Brain pericyte (primary cell): ENCODE data around the gene NTRK2.

Source experiments
- DNase-seq: peaks from one replicate; pipeline ENCODE4 v3.0.0-alpha.2; 2012; ENCODE audit warnings: low read depth, low spot score

The NTRK2 gene

DNA sequence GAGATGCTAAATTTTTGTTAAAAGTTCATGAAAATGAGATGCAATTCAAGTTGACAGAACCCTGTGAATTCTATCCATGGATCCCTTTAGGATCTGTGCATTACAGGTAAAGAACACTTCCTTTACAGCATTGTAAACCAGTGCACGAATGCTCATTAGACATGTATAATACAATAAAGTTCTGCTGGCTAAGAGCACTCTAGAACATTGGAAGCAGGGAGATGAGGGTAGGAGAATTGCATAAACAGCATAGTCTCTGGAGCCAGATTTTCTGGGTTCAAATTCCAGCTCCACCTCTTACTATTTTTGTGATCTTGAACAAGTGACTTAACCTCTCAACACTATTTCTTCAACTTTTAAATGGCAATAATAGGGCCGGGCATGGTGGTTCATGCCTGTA is 300.2 kb downstream of the NTRK2 start:
- no peak for DNase-seq

DNA sequence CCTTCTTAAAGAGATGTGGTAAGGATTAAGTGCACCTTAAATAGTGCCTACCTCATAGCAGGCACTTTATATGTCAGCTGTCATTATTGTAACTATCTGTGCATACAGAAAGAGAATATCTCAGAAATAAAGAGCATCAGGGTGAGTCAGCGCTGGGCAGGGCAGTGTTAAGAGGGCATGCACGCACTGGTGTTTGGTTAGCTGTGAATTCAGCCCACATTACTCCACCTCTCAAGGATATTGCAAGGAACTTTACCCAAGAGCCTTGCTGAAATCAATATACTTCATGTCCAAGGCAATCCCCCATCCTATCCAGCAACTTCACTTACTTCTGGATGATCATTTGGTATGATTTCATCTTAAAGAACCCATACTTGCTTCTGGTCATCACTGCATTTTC is 300.9 kb downstream of the NTRK2 start:
- DNase-seq, result no peak

DNA sequence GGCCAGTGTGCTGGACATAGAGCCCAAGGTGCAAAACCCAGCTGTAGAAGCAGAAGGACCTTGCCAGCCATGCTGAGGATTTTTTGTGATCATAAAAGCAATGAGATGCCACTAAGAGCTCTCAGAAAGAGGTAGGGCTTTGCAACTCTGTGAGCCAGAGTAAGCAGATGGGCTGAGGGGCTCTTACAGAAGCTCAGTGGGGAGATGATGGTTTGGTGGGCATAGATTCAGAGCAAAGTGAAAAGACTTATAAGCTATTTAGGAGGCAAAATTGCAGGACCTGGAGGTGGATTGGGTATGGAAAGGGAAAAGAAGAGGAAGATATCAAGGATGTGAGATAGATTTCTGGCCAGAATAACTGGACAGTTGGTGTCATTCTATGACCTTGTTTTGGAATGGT is 302.0 kb downstream of the NTRK2 start:
- no peak for DNase-seq

DNA sequence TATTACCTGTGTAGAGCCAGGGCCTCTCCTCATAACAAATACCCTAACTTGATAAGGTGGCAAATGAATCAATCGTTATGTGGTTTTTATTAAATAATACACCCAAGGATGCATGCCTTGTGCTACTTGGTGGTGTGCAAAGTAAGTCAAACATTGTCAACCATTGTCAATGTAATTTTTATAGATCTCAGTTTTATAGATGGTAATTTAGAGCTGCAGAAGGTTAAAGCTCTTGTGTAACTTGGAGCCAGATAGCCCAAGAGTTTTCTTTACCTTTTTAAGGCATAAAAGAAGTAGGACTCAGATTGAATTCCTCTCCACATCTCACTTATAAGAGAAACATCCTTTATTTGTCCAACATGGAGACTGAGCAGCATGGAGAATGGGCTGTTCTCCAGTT is 304.7 kb downstream of the NTRK2 start:
- DNase-seq, result no peak

DNA sequence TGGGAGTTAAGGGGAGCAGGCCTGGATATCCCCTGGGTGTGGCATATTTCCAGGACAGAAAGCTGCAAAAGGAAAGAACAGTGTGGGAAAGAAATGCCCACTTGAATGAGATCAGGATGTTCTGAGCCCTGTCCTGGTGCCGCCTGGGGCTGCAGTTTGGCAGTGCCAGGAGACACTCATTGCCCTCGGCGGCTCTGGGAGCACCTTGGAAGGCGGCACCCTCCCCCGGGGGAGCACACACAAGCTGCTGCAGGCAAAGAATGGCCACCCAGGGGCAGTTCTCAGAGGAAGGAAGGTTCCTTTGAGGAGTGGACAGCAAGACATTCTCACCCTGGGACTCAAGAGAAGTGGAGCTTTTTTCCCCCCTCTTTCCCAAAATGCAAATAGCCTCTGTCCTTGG is 305.3 kb downstream of the NTRK2 start:
- no peak for DNase-seq

DNA sequence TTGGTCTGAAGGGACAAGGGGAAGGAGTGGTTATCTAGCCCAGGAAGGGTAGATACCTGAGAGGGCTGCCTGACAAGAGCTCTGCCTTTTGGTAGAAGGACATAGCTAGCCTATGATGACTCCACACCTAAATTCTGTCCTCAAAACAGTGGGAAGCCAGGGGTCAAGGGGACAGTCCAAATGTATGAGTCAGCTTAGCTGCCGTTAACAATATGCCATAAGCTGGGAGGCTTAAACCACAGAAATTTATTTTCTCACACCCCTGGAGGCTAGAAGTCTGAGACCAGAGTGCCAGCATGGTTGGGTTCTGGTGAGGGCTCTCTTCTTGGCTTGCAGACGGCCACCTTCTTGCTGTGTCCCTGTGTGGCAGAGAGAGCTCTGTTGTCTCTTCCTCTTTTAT is 306.4 kb downstream of the NTRK2 start:
- DNase-seq, result no peak

DNA sequence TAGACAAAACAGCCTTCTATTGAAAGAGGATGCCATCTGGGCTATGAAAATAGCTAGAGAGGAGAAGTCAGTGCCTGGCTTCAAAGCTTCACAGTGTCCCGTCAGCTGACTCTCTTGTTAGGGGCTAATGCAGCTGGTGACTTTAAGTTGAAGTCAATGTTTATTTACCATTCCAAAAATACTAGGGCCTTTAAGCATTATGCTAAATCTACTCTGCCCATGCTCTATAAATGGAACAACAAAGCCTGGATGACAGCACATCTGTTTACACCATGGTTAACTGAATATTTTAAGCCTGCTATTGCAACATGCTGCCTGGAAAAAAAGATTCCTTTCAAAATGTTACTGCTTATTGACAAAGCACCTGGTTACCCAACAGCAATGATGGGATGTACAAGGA is 309.1 kb downstream of the NTRK2 start:
- no peak for DNase-seq

DNA sequence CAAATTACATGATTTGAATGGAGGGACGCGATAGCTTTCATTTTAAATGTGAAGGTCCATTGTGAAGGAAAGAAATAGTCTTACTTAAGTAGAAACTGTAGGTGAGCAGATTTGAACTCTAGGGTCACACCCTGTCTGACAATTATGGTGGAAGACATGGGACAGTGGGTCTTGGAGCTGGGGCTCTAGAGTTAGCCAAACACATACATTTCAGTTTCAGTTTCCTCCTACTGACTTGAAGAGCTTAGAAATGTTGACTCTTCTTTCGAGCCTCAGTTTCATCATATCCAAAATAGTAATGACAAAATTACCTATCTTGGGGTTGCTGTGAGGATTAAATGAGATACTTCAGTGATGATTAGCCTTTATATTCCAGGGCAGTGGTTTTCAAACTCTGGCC is 314.2 kb downstream of the NTRK2 start:
- DNase-seq, result no peak

DNA sequence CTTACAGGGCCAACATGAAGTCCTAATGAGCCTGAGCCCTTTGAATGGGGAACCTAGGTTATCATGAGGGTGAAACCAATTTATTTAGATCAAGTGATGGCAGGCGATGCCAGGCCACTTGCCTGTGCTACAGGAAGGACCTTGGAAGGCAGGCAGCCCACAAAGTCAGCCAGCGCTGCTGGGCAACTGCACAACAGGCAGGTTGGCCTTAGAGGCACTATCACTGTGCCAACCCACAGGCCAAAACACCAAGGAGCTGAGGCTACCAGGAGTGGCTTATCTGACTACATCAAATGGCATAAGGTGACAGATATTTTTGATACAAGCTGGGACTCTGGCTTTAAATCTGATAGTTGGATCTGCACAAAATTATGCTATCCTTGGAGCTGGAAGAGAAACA is 319.1 kb downstream of the NTRK2 start:
- no peak for DNase-seq

DNA sequence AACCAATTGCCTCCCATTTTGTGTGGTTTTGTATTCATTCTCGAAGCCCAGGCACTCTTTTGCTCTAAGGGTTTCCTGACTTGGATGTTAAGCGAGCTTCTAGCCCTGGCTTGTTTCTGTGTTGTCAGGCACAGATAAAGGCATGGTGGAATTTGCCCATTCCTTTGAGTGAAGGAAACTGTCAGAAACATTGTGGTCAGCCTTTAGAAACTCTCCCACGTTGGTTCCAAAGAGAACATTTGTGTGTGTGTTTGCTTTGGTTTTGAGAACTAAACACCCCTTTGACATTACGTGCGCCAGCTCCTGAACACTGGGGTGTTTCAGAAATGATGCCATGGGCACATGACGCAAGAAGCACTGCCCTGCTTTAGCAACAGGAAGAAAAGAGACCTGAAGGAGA is 320.9 kb downstream of the NTRK2 start:
- no peak for DNase-seq

DNA sequence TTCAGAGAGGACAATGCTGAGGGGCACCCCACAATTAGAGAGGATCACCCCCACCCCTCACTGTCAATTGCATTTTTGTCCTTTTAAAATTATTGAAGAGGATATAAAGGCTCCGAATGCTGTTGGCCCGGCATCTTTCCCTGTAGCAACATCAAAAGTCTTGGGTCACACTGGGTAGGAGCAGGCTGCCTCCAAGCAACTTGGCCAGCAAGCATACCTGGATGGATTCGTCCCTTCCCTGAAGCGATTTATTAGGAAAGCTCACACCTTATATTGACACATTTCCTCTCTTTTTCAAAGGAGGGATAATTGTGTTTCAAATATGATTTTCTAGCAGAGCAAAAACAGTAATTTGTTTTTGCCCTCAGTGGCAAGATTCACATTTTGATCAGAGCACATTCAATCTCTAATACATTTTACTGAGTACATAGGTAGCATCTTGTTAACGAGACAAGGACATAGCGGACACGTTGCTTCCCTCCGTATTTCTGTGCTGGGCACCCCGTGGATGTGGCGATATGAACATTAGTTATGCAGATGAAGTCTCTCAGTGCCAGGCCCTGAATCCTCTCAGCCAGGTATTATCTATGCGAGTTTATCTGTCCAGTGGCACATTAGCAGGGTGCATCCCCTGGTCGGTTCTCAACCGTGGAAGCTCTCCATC is 321.5 kb downstream of the NTRK2 start:
- DNase-seq, result no peak

DNA sequence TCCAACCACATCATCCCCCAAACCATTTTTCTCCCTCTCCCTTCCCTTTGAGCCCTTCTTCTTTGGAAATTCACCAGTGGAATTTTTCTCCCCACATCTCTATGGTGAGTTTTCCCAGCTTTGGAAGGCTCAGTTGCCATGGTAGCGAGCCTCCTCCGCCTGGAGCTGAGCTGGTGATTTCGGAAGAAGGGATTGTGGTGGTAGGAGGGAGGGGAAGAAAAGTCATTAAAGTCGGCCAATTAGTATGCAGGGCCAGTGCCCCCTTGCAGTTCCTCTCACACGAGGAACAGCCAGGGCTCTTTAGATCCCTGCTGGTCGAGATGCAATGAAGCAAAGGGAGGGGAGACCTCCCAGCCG is 322.0 kb downstream of the NTRK2 start:
- DNase-seq, result no peak

DNA sequence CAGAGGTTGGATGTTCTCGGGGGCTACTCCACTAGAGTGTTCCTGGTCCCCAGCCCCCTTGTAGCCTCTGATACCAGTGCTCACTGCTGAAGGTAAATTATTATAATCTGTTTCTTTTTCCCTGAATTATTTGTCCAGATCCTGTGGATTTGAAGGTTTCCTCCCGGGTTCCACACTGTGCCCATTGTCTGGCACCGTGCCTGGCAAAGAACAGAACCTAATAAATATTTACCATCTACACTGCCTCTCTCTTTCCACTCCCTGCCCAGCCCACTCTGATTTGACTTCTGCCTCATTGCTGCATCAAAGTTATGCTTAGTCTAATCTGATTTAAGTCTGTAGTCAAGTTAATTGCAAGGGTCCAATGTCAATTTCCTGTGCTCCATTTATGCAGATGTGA is 322.9 kb downstream of the NTRK2 start:
- no peak for DNase-seq

DNA sequence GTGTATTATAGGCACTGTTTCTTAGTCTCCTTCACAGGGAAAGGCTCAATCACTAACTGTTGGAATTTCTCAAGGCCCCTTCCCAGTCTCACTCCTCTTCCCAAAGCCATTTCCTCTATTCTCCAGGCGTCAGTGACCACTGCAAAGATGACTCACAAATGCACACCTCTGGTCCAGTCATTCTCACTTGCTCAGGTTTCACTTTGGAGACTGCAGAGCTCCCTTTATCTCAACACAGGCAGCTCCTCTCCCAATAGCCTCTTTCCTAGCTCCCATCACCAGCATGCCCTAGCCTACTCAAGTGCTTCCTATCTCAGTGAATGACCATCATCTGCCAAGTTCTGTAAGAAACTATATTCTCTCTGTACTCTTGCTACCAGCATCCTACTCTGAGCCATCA is 323.6 kb downstream of the NTRK2 start:
- no peak for DNase-seq

DNA sequence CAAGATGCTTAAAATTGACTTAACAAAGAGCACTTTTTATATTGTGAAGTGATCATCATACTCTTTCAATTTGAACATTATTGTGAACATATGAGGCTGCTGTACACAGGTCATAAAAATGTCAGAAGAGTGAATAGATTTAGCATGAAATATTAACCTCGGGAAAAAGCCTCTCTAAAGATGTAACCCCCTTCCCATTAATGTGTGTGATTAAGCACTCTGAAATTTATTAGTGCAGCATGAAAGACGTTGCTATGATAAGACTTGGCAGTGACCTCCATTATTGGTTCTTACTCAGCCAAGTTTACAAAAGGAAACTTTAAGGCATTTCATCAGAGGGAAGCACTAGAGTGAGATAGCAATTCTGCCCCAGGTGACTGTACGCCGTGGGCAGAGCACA is 326.5 kb downstream of the NTRK2 start:
- DNase-seq, result no peak

DNA sequence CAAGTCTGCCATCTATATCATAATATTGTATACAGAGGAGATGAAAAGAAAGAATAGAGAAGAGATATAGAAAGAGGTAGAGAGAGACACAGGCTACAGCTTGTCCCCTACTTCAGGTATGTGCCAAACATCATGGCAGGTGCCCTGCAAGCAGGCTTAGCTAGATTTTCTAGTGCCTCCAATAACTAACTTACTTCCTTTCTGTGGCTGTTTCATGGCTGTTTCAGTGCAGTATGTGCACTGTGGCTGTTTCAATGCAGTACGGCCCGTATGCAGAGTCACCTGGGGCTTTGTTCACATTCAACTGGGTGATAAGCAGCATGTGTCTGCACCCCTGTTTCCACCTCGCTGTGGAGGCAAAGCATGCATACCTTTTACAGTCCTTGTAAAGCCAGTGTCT is 327.2 kb downstream of the NTRK2 start:
- DNase-seq, result no peak

DNA sequence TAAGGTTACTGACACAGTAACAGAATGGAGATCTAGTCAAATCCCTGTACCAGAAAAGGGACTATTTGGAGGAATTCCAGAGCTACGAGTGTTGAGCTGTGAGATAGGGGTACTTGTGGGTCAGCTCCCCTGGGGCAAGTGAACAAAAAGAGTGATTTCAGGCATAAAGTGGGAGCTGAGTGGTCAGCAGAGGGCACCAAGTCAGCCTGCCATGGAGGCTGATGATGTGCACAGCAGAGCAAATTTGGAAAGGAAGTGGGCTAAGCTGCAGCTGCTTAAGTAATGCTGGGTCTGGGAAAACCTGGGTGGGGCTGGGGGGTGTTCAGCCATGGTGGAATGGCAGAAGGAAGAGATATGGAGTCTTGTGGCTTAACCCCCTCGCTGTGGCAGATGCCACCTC is 327.9 kb downstream of the NTRK2 start:
- DNase-seq, result no peak

DNA sequence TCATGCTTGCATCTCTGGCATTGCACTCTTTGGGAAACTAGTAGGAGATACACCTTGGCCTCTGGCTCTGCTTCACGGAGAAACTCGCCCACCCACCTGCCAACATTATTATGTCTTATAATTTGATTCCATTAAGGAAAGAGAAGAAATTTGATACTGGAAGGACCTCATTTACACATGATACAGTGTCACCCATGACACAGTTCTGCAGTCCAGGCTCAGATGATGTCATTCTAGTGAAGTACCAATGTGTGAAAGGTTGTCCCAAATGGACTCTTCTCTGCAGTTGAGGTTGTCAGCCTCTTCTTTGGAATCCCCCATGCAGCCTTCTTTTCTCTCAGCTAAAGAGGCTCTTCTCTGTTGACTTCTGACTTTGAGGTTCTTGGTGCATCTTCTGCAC is 329.1 kb downstream of the NTRK2 start:
- no peak for DNase-seq

DNA sequence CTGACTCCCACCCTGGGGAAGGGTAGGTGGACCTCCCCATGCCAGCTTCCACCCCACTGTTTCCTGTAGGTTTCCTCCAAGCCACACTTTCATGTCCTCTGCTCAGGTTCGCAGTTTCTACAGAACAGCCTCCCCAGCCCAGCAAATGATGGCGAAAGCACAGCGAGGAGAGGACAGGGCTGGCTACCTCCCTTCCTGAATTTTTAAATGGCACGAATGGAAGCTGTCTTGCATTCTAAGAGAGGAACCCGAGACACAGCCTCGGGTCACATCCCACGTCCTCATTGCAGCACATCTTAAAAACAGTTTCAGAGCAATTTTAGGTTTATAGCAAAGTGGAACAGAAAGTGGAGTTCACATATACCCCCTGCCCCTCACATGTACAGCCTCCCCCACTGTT is 330.3 kb downstream of the NTRK2 start:
- no peak for DNase-seq

DNA sequence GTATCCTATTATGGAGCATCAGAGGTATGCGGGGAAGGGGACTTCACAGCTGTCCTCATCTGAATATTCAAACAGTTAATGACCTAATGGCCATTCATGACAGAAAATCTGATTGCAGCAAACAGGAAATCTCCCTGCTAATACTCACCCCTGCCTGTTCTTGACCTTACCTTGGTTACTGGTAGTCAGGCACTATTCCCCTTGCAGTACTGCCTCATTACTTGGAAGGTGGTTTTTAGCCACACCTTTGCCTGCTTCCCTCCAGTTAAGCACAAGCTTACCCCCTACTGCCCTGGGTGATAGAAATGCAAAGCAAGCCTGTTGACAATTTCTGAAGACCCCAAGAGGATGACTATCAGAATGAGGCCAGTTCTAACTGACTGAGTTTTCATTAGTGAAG is 332.4 kb downstream of the NTRK2 start:
- no peak for DNase-seq

DNA sequence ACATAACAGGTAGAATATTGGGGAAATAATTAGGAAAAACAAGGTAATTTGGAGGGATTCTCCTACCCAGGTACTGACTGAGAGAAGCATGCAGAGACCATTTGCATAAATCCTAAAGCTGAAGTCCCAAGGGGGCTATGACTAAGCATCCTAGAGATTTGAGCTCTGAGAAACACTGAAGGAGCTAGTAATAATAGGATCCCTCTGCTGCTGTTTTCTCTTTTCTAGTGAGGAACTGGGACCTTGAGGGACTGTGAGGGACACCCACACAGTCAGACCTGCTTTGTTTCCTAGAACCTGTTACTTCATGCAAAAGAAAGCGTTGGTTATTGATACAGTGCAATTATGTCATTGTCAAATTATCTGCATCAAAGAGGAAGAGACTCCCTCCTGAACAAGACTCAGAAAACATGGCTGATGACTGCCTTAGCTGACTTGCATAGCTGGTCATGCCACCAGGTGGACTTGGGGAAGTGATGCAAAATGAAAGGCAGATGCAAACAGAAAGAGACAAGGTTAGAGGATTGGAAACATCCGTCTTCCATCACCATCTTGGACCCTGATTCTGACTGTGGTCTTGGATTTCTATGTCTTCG is 335.4 kb downstream of the NTRK2 start:
- DNase-seq, result no peak

DNA sequence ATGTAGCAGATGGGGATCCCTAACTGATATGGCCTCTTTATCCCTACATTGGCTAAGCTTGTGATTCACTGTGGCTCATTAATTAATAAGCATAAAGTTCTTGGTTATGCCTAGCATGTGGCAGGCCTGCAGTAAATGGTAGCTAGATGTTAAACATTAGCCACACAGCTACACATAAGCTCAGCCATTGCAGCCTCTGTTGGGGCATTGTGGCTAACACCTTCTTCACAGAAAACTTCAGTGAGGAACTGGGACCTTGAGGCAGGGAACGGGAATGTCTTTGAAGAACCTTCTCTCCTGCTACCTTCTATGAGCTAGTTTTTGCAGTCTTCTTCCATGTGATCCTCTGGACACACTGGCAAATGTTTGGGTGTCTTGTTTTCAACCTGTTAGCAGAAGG is 338.2 kb downstream of the NTRK2 start:
- DNase-seq, result no peak

DNA sequence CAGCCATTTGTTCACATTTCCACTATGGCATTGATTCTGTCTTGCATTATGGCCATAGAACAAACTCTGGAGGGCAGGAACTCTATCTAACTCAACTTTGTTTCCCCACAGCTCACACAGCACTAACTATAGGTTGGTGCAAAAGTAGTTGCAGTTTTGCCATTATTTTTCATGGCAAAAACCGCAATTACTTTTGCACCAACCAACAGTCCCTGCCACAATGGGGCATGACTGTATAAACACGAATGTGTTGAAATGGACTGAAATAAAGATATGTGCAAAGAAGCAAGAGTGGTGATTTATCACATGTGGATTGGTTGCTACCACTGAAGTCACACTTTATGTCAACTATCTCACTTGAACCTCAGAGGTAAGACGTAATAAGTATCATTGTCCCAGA is 338.7 kb downstream of the NTRK2 start:
- DNase-seq, result no peak

DNA sequence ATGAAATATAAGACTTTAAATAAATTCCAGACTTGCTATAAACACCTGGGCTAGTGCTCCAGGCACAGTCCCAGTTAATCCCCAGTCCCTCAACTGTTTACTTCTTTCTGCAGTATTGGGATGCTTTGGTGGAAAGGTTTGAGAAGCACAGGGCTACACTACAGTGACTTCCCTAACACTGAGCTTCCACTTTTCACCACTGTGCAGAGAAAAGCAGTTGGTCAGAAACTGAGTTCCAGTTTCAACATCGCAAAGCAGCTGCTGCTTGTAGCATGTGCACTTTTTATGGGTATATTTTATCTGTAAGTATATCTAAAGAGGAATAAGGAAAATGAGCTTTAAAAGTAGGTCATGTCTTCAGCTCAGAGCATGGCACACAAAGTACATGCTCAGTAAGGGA is 339.7 kb downstream of the NTRK2 start:
- no peak for DNase-seq
